HepG2 (cell line): ENCODE measurements around the gene TEAD3. TPM values are rescaled to one million over a fixed set of nuclear protein-coding genes. Genes with fewer than 3 reads are reported as not detected.

Source experiments
- AHR ChIP-seq: IDR thresholded peaks from 2 replicates; pipeline ENCODE4 v1.6.1; 2018; ENCODE audit warnings: missing genetic modification reagents, missing compliant biosample characterization
- CSRNP1 ChIP-seq: sonication (generic); formaldehyde crosslinking; IDR thresholded peaks from 2 replicates; pipeline ENCODE4 v1.8.1; 2023; ENCODE audit warnings: mild to moderate bottlenecking, missing genetic modification reagents
- GTF2F1 ChIP-seq: fragments of 150-350 bp; IDR thresholded peaks from 2 replicates; pipeline ENCODE4 v1.6.1; 2014; ENCODE audit warnings: low read length
- MTERF4 ChIP-seq: sonication (generic); formaldehyde crosslinking; IDR thresholded peaks from 2 replicates; pipeline ENCODE4 v1.8.0; 2023; ENCODE audit warnings: mild to moderate bottlenecking, missing genetic modification reagents
- NR2C2 ChIP-seq: sonication (generic); formaldehyde crosslinking; IDR thresholded peaks from 2 replicates; pipeline ENCODE4 v1.4.0; 2020; ENCODE audit warnings: missing genetic modification reagents, mild to moderate bottlenecking, moderate library complexity, borderline replicate concordance
- RXRB ChIP-seq: IDR thresholded peaks from 2 replicates; pipeline ENCODE4 v1.6.1; 2016; ENCODE audit warnings: borderline replicate concordance, missing genetic modification reagents, missing compliant biosample characterization
- SRY ChIP-seq: sonication (generic); formaldehyde crosslinking; IDR thresholded peaks from 2 replicates; pipeline ENCODE4 v1.8.0; 2022; ENCODE audit warnings: mild to moderate bottlenecking, missing genetic modification reagents
- ZNF572 ChIP-seq: sonication (generic); formaldehyde crosslinking; IDR thresholded peaks from 2 replicates; pipeline ENCODE4 v1.5.1; 2020; ENCODE audit warnings: mild to moderate bottlenecking, missing genetic modification reagents
- ZNF660 ChIP-seq: sonication (generic); formaldehyde crosslinking; IDR thresholded peaks from 2 replicates; pipeline ENCODE4 v1.5.1; 2020; ENCODE audit warnings: mild to moderate bottlenecking, low read depth, missing genetic modification reagents, borderline replicate concordance
- ZNF703 ChIP-seq: sonication (generic); formaldehyde crosslinking; IDR thresholded peaks from 2 replicates; pipeline ENCODE4 v1.5.1; 2020; ENCODE audit warnings: missing genetic modification reagents, mild to moderate bottlenecking, moderate library complexity, borderline replicate concordance
- ZNF891 ChIP-seq: sonication (generic); formaldehyde crosslinking; IDR thresholded peaks from 2 replicates; pipeline ENCODE4 v1.5.0; 2020; ENCODE audit warnings: mild to moderate bottlenecking, missing genetic modification reagents
- polyA plus RNA-seq, 8 experiments: library from polyadenylated mRNA; depleted of rRNA in 3 of 8; stranded (reverse) in 7 of 8; unstranded in 1 of 8; fragments of >200 nt; fragmentation: Illumina TruSeq in 4 of 8; extraction: Trizol in 4 of 8; gene quantifications; 2 replicates each; pipeline versions ENCODE4 v1.2.1 to v1.2.3, GENCODE V29; 2011 to 2016; ENCODE audit warnings: low read depth in 4 of 8, missing spikeins in 1 of 8, mixed read lengths in 1 of 8; ENCODE audit not compliant: insufficient read depth in 1 of 8
- total RNA-seq, 5 experiments: library from RNA; depleted of rRNA; stranded (reverse); fragments of >200 nt; fragmentation: Illumina TruSeq; extraction: Trizol; gene quantifications; 2 replicates each; pipeline ENCODE4 v1.2.3, GENCODE V29; 2016; ENCODE audit warnings: low read depth in 1 of 5
- TF ChIP-seq, protein P1 (sequence below): sonication (generic); formaldehyde crosslinking; IDR thresholded peaks from 2 replicates; pipeline ENCODE4 v1.9.0; 2022; ENCODE audit warnings: low read depth, missing genetic modification reagents
- TF ChIP-seq, protein P2 (sequence below): sonication (generic); formaldehyde crosslinking; IDR thresholded peaks from 2 replicates; pipeline ENCODE4 v1.4.0; 2020; ENCODE audit warnings: mild to moderate bottlenecking, missing genetic modification reagents
- TF ChIP-seq, protein P3 (sequence below): sonication (generic); formaldehyde crosslinking; IDR thresholded peaks from 2 replicates; pipeline ENCODE4 v1.8.1; 2023; ENCODE audit warnings: mild to moderate bottlenecking, inconsistent platforms, moderate library complexity, missing genetic modification reagents, borderline replicate concordance

Gene TEAD3
- total and polyA plus RNA-seq, 2 of the 13 experiments (the other 11 are each of a cell fraction or from before 2014, with no cell fraction given), result 15.1 to 16.5 TPM

GRCh38 chr6:35473075-35473849, 23.6 kb downstream of the TEAD3 start (continued):
- TF ChIP-seq, protein P1, sequence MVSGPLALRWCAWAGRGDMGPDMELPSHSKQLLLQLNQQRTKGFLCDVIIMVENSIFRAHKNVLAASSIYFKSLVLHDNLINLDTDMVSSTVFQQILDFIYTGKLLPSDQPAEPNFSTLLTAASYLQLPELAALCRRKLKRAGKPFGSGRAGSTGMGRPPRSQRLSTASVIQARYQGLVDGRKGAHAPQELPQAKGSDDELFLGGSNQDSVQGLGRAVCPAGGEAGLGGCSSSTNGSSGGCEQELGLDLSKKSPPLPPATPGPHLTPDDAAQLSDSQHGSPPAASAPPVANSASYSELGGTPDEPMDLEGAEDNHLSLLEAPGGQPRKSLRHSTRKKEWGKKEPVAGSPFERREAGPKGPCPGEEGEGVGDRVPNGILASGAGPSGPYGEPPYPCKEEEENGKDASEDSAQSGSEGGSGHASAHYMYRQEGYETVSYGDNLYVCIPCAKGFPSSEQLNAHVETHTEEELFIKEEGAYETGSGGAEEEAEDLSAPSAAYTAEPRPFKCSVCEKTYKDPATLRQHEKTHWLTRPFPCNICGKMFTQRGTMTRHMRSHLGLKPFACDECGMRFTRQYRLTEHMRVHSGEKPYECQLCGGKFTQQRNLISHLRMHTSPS (CRISPR knock-in tag), result 0 out of 2 replicates have a peak, but pooled peaks have one; percentile 14
- TF ChIP-seq, protein P2, sequence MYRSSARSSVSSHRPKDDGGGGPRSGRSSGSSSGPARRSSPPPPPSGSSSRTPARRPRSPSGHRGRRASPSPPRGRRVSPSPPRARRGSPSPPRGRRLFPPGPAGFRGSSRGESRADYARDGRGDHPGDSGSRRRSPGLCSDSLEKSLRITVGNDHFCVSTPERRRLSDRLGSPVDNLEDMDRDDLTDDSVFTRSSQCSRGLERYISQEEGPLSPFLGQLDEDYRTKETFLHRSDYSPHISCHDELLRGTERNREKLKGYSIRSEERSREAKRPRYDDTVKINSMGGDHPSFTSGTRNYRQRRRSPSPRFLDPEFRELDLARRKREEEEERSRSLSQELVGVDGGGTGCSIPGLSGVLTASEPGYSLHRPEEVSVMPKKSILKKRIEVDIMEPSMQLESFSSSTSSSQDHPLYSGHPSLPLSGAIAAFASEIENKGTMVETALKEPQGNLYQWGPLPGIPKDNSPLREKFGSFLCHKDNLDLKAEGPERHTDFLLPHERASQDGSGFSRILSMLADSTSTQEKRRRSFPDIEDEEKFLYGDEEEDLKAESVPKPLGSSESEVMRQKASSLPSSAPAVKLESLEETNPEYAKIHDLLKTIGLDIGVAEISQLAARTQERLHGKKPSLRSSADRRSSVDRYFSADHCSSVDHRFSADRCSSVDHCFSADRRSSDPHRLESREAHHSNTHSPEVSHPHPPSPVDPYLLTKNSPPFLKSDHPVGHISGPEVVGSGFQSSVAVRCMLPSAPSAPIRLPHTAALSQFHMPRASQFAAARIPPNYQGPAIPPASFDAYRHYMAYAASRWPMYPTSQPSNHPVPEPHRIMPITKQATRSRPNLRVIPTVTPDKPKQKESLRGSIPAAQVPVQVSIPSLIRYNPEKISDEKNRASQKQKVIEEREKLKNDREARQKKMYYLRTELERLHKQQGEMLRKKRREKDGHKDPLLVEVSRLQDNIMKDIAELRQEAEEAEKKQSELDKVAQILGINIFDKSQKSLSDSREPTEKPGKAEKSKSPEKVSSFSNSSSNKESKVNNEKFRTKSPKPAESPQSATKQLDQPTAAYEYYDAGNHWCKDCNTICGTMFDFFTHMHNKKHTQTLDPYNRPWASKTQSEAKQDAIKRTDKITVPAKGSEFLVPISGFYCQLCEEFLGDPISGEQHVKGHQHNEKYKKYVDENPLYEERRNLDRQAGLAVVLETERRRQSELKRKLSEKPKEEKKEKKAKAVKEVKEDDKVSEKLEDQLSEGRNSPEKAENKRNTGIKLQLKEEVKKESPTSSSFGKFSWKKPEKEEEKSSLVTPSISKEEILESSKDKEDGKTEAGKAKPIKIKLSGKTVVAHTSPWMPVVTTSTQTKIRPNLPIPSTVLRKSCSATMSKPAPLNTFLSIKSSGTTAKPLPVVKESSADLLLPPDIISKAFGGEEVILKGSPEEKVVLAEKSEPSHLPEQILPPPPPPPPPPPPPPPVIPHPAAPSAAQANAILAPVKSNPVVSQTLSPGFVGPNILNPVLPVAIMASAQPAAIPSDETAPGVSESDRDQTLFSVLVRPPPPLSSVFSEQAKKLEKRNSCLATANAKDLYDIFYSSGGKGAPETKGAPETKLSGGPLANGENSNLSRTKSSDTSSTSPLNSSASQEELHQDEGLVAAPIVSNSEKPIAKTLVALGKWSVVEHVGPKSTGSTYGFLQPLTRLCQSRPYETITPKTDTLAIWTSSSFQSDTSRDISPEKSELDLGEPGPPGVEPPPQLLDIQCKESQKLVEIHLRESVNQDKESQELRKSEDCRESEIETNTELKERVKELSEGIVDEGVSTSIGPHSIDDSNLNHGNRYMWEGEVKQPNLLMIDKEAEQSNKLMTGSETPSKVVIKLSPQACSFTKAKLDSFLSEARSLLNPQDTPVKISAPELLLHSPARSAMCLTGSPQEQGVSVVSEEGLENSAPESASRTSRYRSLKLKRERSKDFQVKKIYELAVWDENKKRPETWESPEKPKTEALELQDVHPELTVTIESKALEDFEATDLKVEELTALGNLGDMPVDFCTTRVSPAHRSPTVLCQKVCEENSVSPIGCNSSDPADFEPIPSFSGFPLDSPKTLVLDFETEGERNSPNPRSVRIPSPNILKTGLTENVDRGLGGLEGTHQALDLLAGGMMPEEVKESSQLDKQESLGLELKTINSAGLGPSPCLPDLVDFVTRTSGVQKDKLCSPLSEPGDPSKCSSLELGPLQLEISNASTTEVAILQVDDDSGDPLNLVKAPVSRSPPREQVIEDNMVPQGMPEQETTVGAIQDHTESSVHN (CRISPR knock-in tag), result no peak
- TF ChIP-seq ZNF572 (CRISPR knock-in tag), result no peak
- TF ChIP-seq, protein P3, sequence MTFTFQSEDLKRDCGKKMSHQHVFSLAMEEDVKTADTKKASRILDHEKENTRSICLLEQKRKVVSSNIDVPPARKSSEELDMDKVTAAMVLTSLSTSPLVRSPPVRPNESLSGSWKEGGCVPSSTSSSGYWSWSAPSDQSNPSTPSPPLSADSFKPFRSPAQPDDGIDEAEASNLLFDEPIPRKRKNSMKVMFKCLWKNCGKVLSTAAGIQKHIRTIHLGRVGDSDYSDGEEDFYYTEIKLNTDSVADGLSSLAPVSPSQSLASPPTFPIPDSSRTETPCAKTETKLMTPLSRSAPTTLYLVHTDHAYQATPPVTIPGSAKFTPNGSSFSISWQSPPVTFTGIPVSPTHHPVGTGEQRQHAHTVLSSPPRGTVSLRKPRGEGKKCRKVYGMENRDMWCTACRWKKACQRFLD, result no peak
- TF ChIP-seq AHR, result no peak
- 0 out of 2 replicates have a peak, but pooled peaks have one; percentile 35 for TF ChIP-seq ZNF891 (CRISPR knock-in tag)
- TF ChIP-seq CSRNP1 (CRISPR knock-in tag), result no peak
- TF ChIP-seq SRY (CRISPR knock-in tag), result no peak
- TF ChIP-seq MTERF4 (CRISPR knock-in tag), result no peak
- TF ChIP-seq GTF2F1, result no peak
- TF ChIP-seq RXRB (CRISPR knock-in tag), result peak; percentile 58
- no peak for TF ChIP-seq ZNF660 (CRISPR knock-in tag)
- TF ChIP-seq ZNF703 (CRISPR knock-in tag), result no peak
- TF ChIP-seq NR2C2 (CRISPR knock-in tag), result no peak
